Neutrophil (primary cell): ENCODE data around the gene SF3B3.
"Not testable (repeated sequence)": the region's sequence is repeated elsewhere in the genome, so short reads cannot be mapped to it uniquely, and the experiment has no call there.

ENCODE experiments used
- H3K27ac ChIP-seq: fragments of 200-600 bp; sonication (generic); 2 replicates; pipeline ENCODE4 v1.5.1; 2016; ENCODE audit warnings: mild to moderate bottlenecking, moderate library complexity
- H3K27me3 ChIP-seq: fragments of 200-600 bp; sonication (generic); 2 replicates; pipeline ENCODE4 v1.6.0; 2016; ENCODE audit warnings: mild to moderate bottlenecking
- H3K36me3 ChIP-seq: fragments of 200-600 bp; sonication (generic); 2 replicates; pipeline ENCODE4 v1.5.1; 2017
- H3K4me1 ChIP-seq, 2 experiments: fragments of 200-600 bp in 1 of 2; sonication (generic) in 1 of 2; 1 replicate in 1 of 2; 2 replicates in 1 of 2; pipeline versions ENCODE4 v1.5.1 to v1.6.1; 2013 to 2016; ENCODE audit warnings: low read depth in 1 of 2, low read length in 1 of 2, mild to moderate bottlenecking in 1 of 2, moderate library complexity in 1 of 2; ENCODE audit not compliant: control insufficient read depth in 1 of 2, insufficient read depth in 1 of 2
- H3K4me3 ChIP-seq, 2 experiments: fragments of 200-600 bp in 1 of 2; sonication (generic) in 1 of 2; 1 replicate in 1 of 2; 2 replicates in 1 of 2; pipeline ENCODE4 v1.5.1; 2013 to 2016; ENCODE audit warnings: low read depth in 1 of 2, low read length in 1 of 2, mild to moderate bottlenecking in 1 of 2, moderate library complexity in 1 of 2
- H3K9me3 ChIP-seq: fragments of 200-600 bp; sonication (generic); 2 replicates; pipeline ENCODE4 v1.5.1; 2016
- TF ChIP-seq, protein P1 (sequence below): fragments of 200-600 bp; sonication (generic); IDR thresholded peaks from 2 replicates; pipeline ENCODE4 v1.5.1; 2016; ENCODE audit warnings: antibody characterized with exemption

Gene SF3B3

DNA sequence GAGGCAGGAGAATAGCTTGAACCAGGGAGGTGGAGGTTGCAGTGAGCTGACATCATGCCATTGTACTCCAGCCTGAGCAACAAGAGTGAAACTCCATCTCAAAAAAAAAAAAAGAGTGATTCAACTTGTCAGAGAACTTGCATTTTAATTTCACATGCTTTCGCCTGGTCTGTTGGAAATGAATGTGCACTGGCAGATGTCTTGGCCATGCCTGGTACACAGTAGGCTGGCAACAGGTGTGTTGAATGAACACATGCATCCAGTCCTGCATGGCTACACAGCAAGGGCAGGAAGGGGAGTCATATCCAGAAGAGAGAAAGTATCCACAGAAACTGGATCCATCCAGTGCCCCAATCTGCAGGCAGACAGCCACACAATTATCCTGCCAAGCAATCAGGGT lies 11.8 kb upstream of the SF3B3 start:
- Histone ChIP-seq H3K4me1 (no peaks in the 10 kb centered on the region), H3K27ac (no peak overlapping the region), H3K9me3 (no peaks in the 10 kb centered on the region), H3K27me3 (no peaks in the 10 kb centered on the region), H3K4me3 (no peak overlapping the region), H3K36me3 (peaks cover 100% of the 10 kb centered on the region)
- TF ChIP-seq, protein P1, sequence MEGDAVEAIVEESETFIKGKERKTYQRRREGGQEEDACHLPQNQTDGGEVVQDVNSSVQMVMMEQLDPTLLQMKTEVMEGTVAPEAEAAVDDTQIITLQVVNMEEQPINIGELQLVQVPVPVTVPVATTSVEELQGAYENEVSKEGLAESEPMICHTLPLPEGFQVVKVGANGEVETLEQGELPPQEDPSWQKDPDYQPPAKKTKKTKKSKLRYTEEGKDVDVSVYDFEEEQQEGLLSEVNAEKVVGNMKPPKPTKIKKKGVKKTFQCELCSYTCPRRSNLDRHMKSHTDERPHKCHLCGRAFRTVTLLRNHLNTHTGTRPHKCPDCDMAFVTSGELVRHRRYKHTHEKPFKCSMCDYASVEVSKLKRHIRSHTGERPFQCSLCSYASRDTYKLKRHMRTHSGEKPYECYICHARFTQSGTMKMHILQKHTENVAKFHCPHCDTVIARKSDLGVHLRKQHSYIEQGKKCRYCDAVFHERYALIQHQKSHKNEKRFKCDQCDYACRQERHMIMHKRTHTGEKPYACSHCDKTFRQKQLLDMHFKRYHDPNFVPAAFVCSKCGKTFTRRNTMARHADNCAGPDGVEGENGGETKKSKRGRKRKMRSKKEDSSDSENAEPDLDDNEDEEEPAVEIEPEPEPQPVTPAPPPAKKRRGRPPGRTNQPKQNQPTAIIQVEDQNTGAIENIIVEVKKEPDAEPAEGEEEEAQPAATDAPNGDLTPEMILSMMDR: no peak

DNA sequence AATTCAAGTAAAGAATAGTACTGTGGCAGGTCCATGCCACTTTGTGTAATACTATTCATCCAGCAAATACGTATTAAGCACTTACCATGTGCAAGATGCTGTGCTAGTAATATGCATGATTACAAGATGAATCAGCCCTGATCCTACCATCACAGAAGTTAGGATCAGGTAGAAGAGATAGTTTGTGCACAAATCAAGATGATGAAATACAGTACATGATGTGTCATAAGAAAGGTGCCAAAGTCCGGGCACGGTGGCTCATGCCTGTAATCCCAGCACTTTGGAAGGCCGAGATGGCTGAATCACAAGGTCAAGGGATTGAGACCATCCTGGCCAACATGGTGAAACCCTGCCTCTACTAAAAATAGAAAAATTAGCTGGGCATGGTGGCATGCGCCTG lies 11.2 kb upstream of the SF3B3 start:
- H3K27me3 ChIP-seq: no peaks in the 10 kb centered on the region
- H3K4me3 ChIP-seq: no peak overlapping the region
- peaks cover 100% of the 10 kb centered on the region for H3K36me3 ChIP-seq
- no peaks in the 10 kb centered on the region for H3K9me3 ChIP-seq
- no peak overlapping the region for H3K27ac ChIP-seq
- TF ChIP-seq, protein P1: no peak
- H3K4me1 ChIP-seq: no peaks in the 10 kb centered on the region

DNA sequence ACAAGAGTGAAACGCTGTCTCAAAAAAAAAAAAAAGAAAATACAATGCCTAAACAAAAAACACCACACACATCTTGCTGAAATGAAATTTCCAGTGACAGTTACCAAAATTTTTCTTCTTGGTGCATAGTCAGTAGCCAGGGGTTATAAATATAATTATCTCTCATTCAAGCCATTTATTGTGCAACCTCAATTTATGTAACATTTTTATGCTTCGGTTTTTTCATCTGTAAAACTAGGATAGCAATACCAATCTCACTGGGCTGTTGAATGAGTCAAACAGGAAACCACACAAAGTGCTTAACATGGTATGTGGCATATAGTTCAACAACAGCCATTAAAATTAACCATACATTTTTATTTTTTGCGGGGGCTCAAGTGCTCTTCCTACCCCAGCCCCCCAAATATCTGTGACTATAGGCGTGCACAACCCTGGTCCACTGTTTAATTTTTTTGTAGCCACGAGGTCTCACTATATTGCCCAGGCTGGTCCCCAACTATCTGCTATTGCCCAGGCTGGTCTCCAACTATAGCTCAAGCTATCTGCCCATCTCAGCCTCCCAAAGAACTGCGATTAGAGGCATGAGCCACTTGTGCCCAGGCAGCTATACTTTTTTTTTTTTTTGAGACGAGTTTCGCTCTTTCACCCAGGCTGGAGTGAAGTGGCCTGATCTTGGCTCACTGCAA lies 2.9 kb upstream of the SF3B3 start:
- Histone ChIP-seq H3K4me3 (no peak overlapping the region), H3K4me1 (peaks cover 23 to 29% of the 10 kb centered on the region in 2 experiments), H3K9me3 (no peaks in the 10 kb centered on the region), H3K27me3 (no peaks in the 10 kb centered on the region), H3K27ac (no peak overlapping the region), H3K36me3 (peaks cover 31% of the 10 kb centered on the region)
- TF ChIP-seq, protein P1: no peak

DNA sequence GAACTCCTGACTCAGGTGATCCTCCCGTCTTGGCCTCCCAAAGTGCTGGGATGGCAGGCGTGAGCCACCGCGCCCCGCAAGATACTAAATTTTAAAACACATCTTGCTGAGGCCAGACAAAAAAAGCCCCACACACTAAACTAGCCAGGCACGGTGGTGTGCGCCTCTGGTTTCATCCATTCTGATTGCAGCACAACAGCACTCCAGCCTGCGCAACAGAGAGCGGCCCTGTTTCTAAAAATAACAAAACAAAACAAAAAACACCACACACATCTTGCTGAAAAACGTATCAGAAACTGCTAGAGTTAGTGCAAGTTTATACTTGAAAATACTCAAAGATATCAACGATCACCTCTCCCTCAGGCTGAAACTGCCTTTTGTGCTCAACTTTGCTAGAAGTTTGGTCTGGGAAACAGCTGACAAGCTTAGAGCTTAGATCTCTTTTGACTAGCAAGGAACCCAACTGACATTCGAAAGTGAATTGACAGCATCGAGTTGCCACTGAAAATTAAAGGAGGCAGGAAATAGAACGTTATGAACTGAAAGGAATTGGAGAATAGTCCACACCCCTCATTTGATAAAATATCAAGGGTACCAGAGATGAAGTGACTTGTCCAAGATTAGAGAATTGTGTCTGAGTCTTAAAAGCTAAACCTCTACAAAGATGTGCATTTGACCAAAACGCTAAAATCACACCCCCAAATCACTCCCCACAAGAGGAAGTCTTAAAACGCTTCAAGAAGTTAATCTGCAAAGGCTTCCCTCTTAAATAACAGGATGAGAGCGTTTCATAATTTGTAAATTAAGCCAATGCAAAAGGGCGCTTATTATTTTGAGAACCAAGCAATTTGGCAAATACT lies 1.2 kb upstream of the SF3B3 start:
- no peaks in the 10 kb centered on the region for H3K9me3 ChIP-seq
- no peaks in the 10 kb centered on the region for H3K27me3 ChIP-seq
- peaks cover 23 to 29% of the 10 kb centered on the region in 2 experiments for H3K4me1 ChIP-seq
- peak overlapping the region; percentile 79 to 100 for H3K4me3 ChIP-seq
- H3K27ac ChIP-seq: peak overlapping the region; percentile 79
- peaks cover 15% of the 10 kb centered on the region for H3K36me3 ChIP-seq
- TF ChIP-seq, protein P1: no peak

DNA sequence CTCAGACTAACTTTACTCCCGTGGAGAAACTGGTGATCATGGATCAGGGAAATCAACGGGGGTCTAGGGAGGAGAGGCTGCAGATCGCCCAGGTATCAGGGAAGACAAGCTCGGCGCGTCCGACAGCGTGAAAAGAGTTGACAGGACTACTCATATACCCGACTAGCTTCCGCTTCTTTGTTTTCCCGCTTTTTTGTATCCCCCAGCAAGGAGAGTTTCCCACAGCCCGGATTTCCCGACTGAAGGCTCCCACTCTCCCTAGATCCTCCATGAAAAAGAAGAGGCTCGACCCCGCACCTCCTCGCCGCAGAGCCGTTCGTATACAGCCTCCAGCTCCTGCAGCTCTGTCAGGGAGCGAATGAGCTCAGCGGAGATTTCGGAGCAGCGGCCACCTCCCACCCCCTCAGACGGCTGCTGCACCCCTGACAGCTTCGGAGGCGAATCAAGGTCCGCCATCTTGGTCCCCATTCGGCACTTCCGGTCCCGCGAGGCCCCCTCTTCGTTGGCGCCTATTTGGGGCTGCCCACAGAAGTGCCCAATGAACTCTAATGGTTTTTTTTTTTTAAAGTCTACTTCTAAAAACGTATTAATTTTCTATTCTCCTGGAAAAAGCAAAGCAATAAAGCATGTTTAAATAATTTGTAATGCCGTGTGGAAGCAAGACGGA lies 407 bp upstream of the SF3B3 start, which contains the start of gene COG4:
TSS of gene COG4 (minus strand) at position 479 of the 667 bp plus-strand sequence. CDS start at position 468, 11 bp downstream.
- Histone ChIP-seq H3K4me1 (peaks cover 23 to 29% of the 10 kb centered on the region in 2 experiments), H3K27ac (peak within 1 kb of the TSS; percentile 79), H3K27me3 (no peaks in the 10 kb centered on the region), H3K4me3 (peak within 1 kb of the TSS; percentile 79 to 100), H3K36me3 (peaks cover 7% of the 10 kb centered on the region), H3K9me3 (no peaks in the 10 kb centered on the region)
- TF ChIP-seq, protein P1: no peak

DNA sequence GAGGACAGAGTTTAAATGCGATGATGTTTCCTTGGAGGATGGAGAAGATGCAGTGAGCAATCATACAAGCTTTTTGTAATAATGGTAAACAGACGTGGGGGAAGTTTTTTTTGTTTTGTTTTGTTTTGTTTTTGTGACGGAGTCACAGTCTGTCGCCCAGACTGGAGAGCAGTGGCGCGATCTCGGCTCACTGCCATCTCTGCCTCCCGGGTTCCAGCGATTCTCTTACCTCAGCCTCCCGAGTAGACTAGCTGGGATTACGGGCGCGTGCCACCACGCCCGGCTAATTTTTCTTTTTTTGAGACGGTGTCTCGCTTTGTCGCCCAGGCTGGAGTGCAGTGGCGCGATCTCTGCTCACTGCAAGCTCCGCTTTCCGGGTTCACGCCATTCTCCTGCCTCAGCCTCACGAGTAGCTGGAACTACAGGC lies 796 bp downstream of the SF3B3 start:
- not testable (repeated sequence) for H3K9me3 ChIP-seq

More for the DNA sequence above, 796 bp downstream of the SF3B3 start:
- H3K27me3 ChIP-seq: not testable (repeated sequence)
- Histone ChIP-seq H3K27ac (peak overlapping the region; percentile 79), H3K36me3 (peaks cover 10% of the 10 kb centered on the region), H3K4me1 (peaks cover 23 to 29% of the 10 kb centered on the region in 2 experiments), H3K4me3 (peak overlapping the region; percentile 79 to 100)
